Measurements from ENCODE around the gene MUC6.

Gene MUC6

DNA sequence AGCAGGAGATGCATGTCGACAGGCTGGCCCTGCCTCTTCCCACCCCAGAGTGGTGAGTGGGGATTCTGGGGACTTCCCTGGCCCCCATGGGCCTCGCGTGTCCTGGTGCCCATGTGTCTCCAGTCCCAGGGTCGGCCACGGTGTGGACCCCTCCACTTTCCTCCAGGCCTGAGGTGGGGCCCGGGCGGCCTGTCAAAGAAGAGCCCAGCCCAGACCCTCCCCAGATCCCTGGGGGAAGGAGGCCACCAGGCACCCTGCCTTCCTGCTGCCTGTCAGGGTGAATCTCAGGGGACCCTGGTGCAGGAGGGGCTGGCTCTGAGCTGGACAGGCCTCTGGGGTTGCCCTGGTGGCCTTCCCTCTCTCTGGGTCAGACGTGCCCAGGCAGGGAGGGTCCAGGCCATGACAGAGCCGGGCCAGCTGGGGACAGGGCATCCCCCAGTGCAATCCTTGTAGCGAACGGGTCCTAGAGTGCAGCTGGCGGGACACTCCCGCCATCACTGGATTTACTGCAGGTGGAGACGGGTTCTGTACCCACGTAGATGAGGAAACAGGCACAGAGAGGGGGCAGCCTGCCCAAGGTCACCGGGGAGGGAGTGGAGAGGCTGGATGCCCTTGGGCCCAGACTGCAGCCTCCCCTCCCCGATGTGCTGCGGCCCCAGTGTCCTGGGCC lies 13.5 kb upstream of the MUC6 start:
- TF ChIP-seq FOXP2 (optimal IDR thresholded peaks at IDR 0.05; ENCODE audit: borderline replicate concordance, extremely low read depth, extremely low read length, insufficient read depth) = no peak
- TF ChIP-seq REST (IDR thresholded peaks at IDR 0.05; ENCODE audit: insufficient read depth in 1 of 2, low read depth in 2 of 2, low read length in 2 of 2) = no peak
- no peak for TF ChIP-seq SIN3A (IDR thresholded peaks at IDR 0.05; ENCODE audit: borderline replicate concordance, insufficient read depth, low read length)
- TF ChIP-seq TAF1 (IDR thresholded peaks at IDR 0.05; ENCODE audit: borderline replicate concordance, insufficient read depth, low read length) = no peak
- no peak for TF ChIP-seq POLR2AphosphoS5 (IDR thresholded peaks at IDR 0.05; ENCODE audit: low read depth, low read length)

DNA sequence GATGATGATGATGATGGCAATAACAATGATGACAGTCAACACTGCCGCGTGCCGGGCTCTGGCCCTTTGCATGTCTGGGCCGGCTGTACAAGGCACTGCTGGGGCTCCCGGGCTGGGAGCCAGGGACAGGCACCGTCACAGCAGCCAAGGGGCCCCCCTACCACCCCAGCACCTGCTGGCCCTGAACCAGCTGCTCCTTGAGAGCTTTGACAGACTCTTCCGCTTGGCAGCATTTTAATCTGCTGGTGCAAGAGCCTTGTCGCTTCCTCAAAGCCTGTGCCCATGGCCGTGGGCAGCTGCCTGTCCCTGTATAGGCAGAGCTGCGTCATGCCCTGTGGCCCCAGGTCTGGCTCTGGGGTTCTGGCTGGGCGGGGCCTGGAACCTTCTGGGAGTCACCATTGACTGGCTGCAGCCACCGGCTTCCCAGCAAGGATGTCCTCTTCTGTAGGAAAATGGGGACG lies 12.9 kb upstream of the MUC6 start:
- TF ChIP-seq POLR2AphosphoS5 (IDR thresholded peaks at IDR 0.05; ENCODE audit: low read depth, low read length) (no peak), SIN3A (IDR thresholded peaks at IDR 0.05; ENCODE audit: borderline replicate concordance, insufficient read depth, low read length) (no peak), TAF1 (IDR thresholded peaks at IDR 0.05; ENCODE audit: borderline replicate concordance, insufficient read depth, low read length) (no peak), REST (IDR thresholded peaks at IDR 0.05; ENCODE audit: insufficient read depth in 1 of 2, low read depth in 2 of 2, low read length in 2 of 2) (no peak), FOXP2 (optimal IDR thresholded peaks at IDR 0.05; ENCODE audit: borderline replicate concordance, extremely low read depth, extremely low read length, insufficient read depth) (no peak)

DNA sequence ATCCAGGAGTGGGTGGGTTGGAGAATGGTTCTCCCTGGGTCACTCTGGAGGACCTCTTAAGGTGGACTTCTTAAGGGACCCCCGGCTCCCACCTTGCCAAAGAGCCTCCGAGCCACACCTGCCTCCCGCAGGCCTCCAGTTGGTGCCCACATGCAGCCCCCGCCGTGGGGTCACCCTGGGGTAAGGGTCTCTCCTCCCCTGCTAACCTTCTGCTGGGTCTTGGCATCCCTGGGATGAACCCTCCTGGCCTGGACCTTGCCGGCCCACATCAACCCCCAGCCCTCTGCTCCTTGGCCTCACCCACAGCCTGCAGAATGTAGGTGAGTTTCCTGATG lies 12.5 kb upstream of the MUC6 start:
- TF ChIP-seq POLR2AphosphoS5 (IDR thresholded peaks at IDR 0.05; ENCODE audit: low read depth, low read length) = no peak
- no peak for TF ChIP-seq FOXP2 (optimal IDR thresholded peaks at IDR 0.05; ENCODE audit: borderline replicate concordance, extremely low read depth, extremely low read length, insufficient read depth)

DNA sequence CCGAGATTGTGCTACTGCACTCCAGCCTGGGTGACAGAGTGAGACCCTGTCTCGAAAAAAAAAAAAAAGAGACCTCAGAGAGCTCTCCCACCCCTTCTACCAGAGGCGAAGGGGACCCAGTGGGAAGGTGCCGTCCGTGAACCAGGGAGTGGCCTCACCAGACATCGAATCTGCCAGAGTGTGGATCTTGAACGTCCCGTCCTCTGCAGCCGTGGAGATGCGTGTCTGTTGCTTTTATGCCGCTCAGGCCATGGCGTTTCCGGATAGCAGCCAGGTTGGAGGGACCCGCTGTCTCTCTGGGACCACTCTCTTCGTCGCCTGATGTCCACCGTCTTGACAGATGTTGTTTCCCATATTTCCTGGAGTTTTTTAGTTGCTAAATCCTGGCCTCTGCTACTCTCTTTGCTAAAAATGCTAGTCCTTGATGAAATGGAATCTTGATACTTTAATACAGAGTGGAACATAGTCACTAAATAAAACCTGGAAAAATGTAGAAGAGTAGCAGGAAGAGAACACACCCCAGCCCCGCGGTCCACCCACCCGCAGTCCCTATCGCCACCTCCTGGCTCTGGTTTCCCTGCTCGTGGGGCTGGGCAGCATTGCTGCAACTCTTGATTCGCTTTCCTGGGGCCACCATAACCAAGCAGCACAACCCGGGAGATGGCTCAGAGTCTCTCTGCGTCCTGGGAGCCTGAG lies 12.0 kb upstream of the MUC6 start:
- TF ChIP-seq TAF1 (IDR thresholded peaks at IDR 0.05; ENCODE audit: borderline replicate concordance, insufficient read depth, low read length) = no peak
- no peak for TF ChIP-seq FOXP2 (optimal IDR thresholded peaks at IDR 0.05; ENCODE audit: borderline replicate concordance, extremely low read depth, extremely low read length, insufficient read depth)
- TF ChIP-seq REST (IDR thresholded peaks at IDR 0.05; ENCODE audit: insufficient read depth in 1 of 2, low read depth in 2 of 2, low read length in 2 of 2) = no peak
- no peak for TF ChIP-seq POLR2AphosphoS5 (IDR thresholded peaks at IDR 0.05; ENCODE audit: low read depth, low read length)
- no peak for TF ChIP-seq SIN3A (IDR thresholded peaks at IDR 0.05; ENCODE audit: borderline replicate concordance, insufficient read depth, low read length)

GRCh38 chr11:1047595-1048156 lies 11.2 kb upstream of the MUC6 start:
- TF ChIP-seq TAF1 (IDR thresholded peaks at IDR 0.05; ENCODE audit: borderline replicate concordance, insufficient read depth, low read length) (no peak), SIN3A (IDR thresholded peaks at IDR 0.05; ENCODE audit: borderline replicate concordance, insufficient read depth, low read length) (no peak), POLR2AphosphoS5 (IDR thresholded peaks at IDR 0.05; ENCODE audit: low read depth, low read length) (no peak), REST (IDR thresholded peaks at IDR 0.05; ENCODE audit: insufficient read depth in 1 of 2, low read depth in 2 of 2, low read length in 2 of 2) (no peak), FOXP2 (optimal IDR thresholded peaks at IDR 0.05; ENCODE audit: borderline replicate concordance, extremely low read depth, extremely low read length, insufficient read depth) (no peak)

Measured in PFSK-1 (cell line).